Trophoblast cell (in vitro differentiated cells and primary cell): ENCODE measurements around the gene DOLK.

Experiments
- DNase-seq, 2 donors: peaks; one replicate each; pipeline ENCODE4 v3.0.0-alpha.2; 2016
- H2AFZ ChIP-seq: 2 replicates; pipeline ENCODE4 v1.6.1; 2013; ENCODE audit warnings: low read length, moderate library complexity, mild to moderate bottlenecking; ENCODE audit not compliant: insufficient read depth, poor library complexity
- H2AK5ac ChIP-seq: 2 replicates; pipeline ENCODE4 v1.6.1; 2013; ENCODE audit warnings: mild to moderate bottlenecking, low read length
- H2BK120ac ChIP-seq: 2 replicates; pipeline ENCODE4 v1.6.1; 2013; ENCODE audit warnings: low read length, mild to moderate bottlenecking, moderate library complexity; ENCODE audit not compliant: insufficient read depth, poor library complexity
- H2BK12ac ChIP-seq: 2 replicates; pipeline ENCODE4 v1.6.1; 2013; ENCODE audit warnings: mild to moderate bottlenecking, low read length, moderate library complexity
- H2BK5ac ChIP-seq: 2 replicates; pipeline ENCODE4 v1.6.1; 2013; ENCODE audit warnings: low read length, low read depth, moderate library complexity, mild to moderate bottlenecking; ENCODE audit not compliant: poor library complexity
- H3K14ac ChIP-seq: 2 replicates; pipeline ENCODE4 v1.6.1; 2013; ENCODE audit warnings: mild to moderate bottlenecking, low read length
- H3K18ac ChIP-seq: 2 replicates; pipeline ENCODE4 v1.6.1; 2013; ENCODE audit warnings: mild to moderate bottlenecking, low read length
- H3K23ac ChIP-seq: 2 replicates; pipeline ENCODE4 v1.6.1; 2013; ENCODE audit warnings: low read length
- H3K27ac ChIP-seq: 2 replicates; pipeline ENCODE4 v1.5.1; 2013; ENCODE audit warnings: low read depth, mild to moderate bottlenecking, inconsistent platforms, low read length, moderate library complexity
- H3K27me3 ChIP-seq: 2 replicates; pipeline ENCODE4 v1.6.1; 2013; ENCODE audit warnings: inconsistent platforms, mild to moderate bottlenecking, low read length, moderate library complexity; ENCODE audit not compliant: insufficient read depth
- H3K36me3 ChIP-seq, 2 experiments: 1 replicate in 1 of 2; 2 replicates in 1 of 2; pipeline ENCODE4 v1.6.1; 2013; ENCODE audit warnings: low read length in 2 of 2, mild to moderate bottlenecking in 2 of 2, moderate library complexity in 1 of 2; ENCODE audit not compliant: insufficient read depth in 2 of 2, control insufficient read depth in 1 of 2
- H3K4ac ChIP-seq: 2 replicates; pipeline ENCODE4 v1.6.1; 2013; ENCODE audit warnings: low read depth, mild to moderate bottlenecking, low read length, moderate library complexity
- H3K4me1 ChIP-seq, 2 experiments: 1 replicate in 1 of 2; 2 replicates in 1 of 2; pipeline ENCODE4 v1.6.1; 2013; ENCODE audit warnings: low read length in 2 of 2, mild to moderate bottlenecking in 2 of 2, moderate library complexity in 1 of 2; ENCODE audit not compliant: insufficient read depth in 2 of 2, control insufficient read depth in 1 of 2
- H3K4me2 ChIP-seq: 2 replicates; pipeline ENCODE4 v1.6.1; 2013; ENCODE audit warnings: inconsistent platforms, mild to moderate bottlenecking, low read length, moderate library complexity
- H3K4me3 ChIP-seq: 2 replicates; pipeline ENCODE4 v1.5.1; 2013; ENCODE audit warnings: mild to moderate bottlenecking, low read depth, low read length, inconsistent platforms
- H3K79me1 ChIP-seq: one replicate; pipeline ENCODE4 v1.6.1; 2013; ENCODE audit warnings: low read length
- H3K79me2 ChIP-seq: 2 replicates; pipeline ENCODE4 v1.6.1; 2013; ENCODE audit warnings: low read length, mild to moderate bottlenecking; ENCODE audit not compliant: control insufficient read depth, insufficient read depth, poor library complexity
- H3K9ac ChIP-seq: 2 replicates; pipeline ENCODE4 v1.6.1; 2013; ENCODE audit warnings: mild to moderate bottlenecking, low read length
- H3K9me3 ChIP-seq: 2 replicates; pipeline ENCODE4 v1.6.1; 2013; ENCODE audit warnings: low read depth, mild to moderate bottlenecking, control low read depth, inconsistent platforms, low read length; ENCODE audit not compliant: insufficient read depth
- H4K12ac ChIP-seq: 2 replicates; pipeline ENCODE4 v1.6.1; 2013; ENCODE audit warnings: low read depth, mild to moderate bottlenecking, low read length, moderate library complexity
- H4K8ac ChIP-seq: 2 replicates; pipeline ENCODE4 v1.6.1; 2013; ENCODE audit warnings: low read depth, mild to moderate bottlenecking, low read length, moderate library complexity
- H4K91ac ChIP-seq: one replicate; pipeline ENCODE4 v1.6.1; 2013; ENCODE audit warnings: low read depth, mild to moderate bottlenecking, low read length, moderate library complexity
- WGBS: extraction: QIAGEN DNeasy Blood & Tissue Kit; methylation state at CpG from one replicate; pipeline ENCODE4 v1.1.7; 2013; ENCODE audit warnings: missing lambda C conversion rate; ENCODE audit not compliant: insufficient read length, insufficient coverage; ENCODE audit errors: extremely low coverage; 5-methylcytosine and 5-hydroxymethylcytosine counted together

DOLK gene

DNA sequence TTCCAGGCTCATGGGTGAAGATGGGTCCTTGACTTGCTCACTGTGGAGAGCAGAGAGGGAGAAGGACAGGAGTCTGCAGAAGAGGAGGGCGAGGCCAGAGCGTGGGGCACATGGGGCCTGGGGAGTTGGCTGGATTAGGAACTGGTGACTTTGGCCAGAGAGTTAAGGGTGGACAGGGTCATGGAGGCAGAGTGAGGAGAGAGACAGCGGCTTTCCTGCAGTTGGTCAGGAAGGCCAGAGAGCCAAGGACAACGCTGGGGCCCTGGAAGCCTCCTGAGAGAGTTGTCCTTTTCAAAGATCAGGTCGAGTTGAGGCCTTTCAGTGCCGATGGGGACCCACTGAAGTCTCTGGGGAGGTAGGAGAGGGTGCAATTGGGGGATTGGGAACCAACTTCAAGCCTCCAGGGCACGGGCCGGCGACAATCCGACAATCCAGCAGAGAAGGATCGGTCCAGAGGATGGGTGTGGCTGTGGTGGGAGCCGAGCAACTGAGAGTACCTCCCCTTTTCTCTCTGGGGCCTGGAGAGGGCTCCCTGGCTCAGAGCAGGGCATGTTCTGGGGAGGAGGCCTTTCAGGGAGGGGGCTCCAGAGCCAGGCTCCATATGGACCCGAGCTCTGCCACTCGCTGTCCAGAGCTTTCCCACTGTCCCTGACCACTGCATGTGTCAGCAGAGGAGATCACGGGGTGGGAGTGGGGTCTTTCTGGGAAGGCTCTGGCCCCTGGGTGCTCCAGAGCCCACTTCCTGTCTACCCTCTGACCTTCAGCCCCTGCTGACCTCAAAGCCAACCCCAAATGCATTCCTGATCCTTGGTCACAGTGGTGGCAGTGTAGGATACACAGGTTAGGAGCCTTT lies 34.1 kb downstream of the DOLK start:
- peak overlapping the region; percentile 22 for H3K14ac ChIP-seq
- H3K27me3 ChIP-seq: no peaks in the 10 kb centered on the region
- peak overlapping the region; percentile 32 for H2BK120ac ChIP-seq
- H4K8ac ChIP-seq: peak overlapping the region; percentile 24
- peaks cover 27 to 35% of the 10 kb centered on the region in 2 experiments for H3K4me1 ChIP-seq
- peaks cover 71 to 73% of the 10 kb centered on the region in 2 experiments for H3K36me3 ChIP-seq
- no peak overlapping the region for H3K4me2 ChIP-seq
- WGBS: no CpG with 5 or more reads among the region's 15 CpGs
- H4K12ac ChIP-seq: peak overlapping the region; percentile 37
- H3K18ac ChIP-seq: peak overlapping the region; percentile 62
- peaks cover 15% of the 10 kb centered on the region for H3K79me1 ChIP-seq
- H3K23ac ChIP-seq: no peak overlapping the region
- peak overlapping the region; percentile 39 for H2AK5ac ChIP-seq
- no peak overlapping the region for H3K9ac ChIP-seq
- H3K27ac ChIP-seq: peak overlapping the region; percentile 9
- peaks cover 4% of the 10 kb centered on the region for H3K9me3 ChIP-seq
- peaks cover 6% of the 10 kb centered on the region for H3K79me2 ChIP-seq
- H3K4me3 ChIP-seq: no peak overlapping the region
- DNase-seq: no peak
- peak overlapping the region; percentile 82 for H2BK12ac ChIP-seq
- peak overlapping the region; percentile 65 for H4K91ac ChIP-seq
- peak overlapping the region; percentile 39 for H3K4ac ChIP-seq
- peak overlapping the region; percentile 12 for H2BK5ac ChIP-seq
- H2AFZ ChIP-seq: peak overlapping the region; percentile 23

DNA sequence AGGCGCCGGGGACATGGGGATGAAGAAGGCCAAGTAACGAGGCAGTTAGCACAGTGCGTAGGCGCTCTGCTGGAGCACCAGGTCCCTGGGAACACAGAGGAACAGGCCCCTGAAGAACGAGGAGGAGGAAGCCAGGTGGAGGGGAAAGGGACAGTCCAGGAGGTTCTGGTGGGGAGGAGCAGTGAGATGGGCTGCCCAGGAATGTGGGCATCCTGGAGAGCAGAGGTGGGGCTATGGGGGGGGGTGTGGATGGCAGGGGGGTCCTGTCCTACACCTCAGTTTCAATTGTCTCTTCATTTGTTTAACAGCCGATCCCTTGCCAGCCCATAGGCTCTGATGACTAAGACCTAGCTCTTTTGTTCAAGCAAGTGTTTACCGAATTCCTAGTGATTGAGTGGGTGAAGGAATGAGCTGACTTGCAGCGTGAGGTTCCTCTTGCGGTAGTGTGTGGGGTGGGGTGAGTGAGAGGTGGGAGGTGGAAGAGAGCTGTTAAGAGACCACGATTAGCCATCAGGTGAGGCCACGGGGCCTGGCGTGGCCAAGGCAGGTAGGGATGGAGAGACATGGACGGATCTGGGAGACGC lies 35.0 kb downstream of the DOLK start:
- Histone ChIP-seq H3K4me2 (no peak overlapping the region), H3K18ac (peak overlapping the region; percentile 81), H3K23ac (no peak overlapping the region), H2BK12ac (peak overlapping the region; percentile 12), H3K4ac (peak overlapping the region; percentile 39), H4K91ac (peak overlapping the region; percentile 65), H2BK5ac (peak overlapping the region; percentile 62), H3K4me1 (peaks cover 27 to 35% of the 10 kb centered on the region in 2 experiments), H3K4me3 (no peak overlapping the region), H3K9me3 (peaks cover 7% of the 10 kb centered on the region), H3K27ac (peak overlapping the region; percentile 68), H3K27me3 (no peaks in the 10 kb centered on the region), H4K8ac (peak overlapping the region; percentile 31), H2BK120ac (peak overlapping the region; percentile 82), H3K14ac (peak overlapping the region; percentile 73), H3K9ac (no peak overlapping the region), H2AFZ (peak overlapping the region; percentile 12), H3K79me1 (peaks cover 15% of the 10 kb centered on the region), H4K12ac (no peak overlapping the region), H2AK5ac (peak overlapping the region; percentile 57), H3K36me3 (peaks cover 72 to 73% of the 10 kb centered on the region in 2 experiments), H3K79me2 (peaks cover 6% of the 10 kb centered on the region)
- peak in 1 of 2 donors; percentile 29 for DNase-seq
- no CpG with 5 or more reads among the region's 15 CpGs for WGBS

DNA sequence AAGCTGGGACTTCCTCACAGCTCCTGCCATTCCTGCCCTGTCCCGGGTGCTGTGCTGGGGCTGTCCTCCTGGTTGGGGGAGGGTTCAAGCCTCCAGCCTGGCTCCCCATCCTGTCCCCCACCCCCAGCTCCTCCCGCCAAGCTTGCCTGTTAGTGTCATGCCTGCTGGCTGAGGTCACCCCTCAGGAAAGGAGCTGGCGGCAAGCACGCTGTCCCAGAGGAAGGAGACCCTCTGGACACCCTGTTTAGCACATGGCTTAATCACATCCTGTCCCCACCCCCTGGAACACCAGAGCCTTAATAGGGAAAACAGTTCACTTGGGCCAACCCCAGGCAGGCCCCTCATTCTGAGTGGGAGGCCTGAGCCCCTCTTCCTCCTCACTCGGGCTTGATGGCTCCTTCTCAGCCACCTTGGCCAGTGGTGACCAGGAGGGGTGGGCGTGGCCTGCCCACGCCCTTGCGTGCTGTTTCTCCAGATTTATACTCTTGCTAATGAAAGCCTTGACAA lies 35.8 kb downstream of the DOLK start:
- no peaks in the 10 kb centered on the region for H3K27me3 ChIP-seq
- no peak overlapping the region for H3K4me3 ChIP-seq
- no CpG with 5 or more reads among the region's 8 CpGs for WGBS
- no peak overlapping the region for H3K4ac ChIP-seq
- H3K4me1 ChIP-seq: peaks cover 29 to 40% of the 10 kb centered on the region in 2 experiments
- no peak overlapping the region for H3K23ac ChIP-seq
- no peak overlapping the region for H3K9ac ChIP-seq
- H3K27ac ChIP-seq: peak overlapping the region; percentile 68
- H4K91ac ChIP-seq: peak overlapping the region; percentile 65
- no peak overlapping the region for H2AK5ac ChIP-seq
- H3K36me3 ChIP-seq: peaks cover 70 to 73% of the 10 kb centered on the region in 2 experiments
- H4K8ac ChIP-seq: peak overlapping the region; percentile 41
- peaks cover 15% of the 10 kb centered on the region for H3K79me1 ChIP-seq
- peak overlapping the region; percentile 82 for H2BK120ac ChIP-seq
- H2AFZ ChIP-seq: no peak overlapping the region
- peaks cover 7% of the 10 kb centered on the region for H3K9me3 ChIP-seq
- peaks cover 6% of the 10 kb centered on the region for H3K79me2 ChIP-seq
- H3K14ac ChIP-seq: peak overlapping the region; percentile 26
- no peak overlapping the region for H4K12ac ChIP-seq
- H2BK12ac ChIP-seq: peak overlapping the region; percentile 47
- peak overlapping the region; percentile 54 for H3K18ac ChIP-seq
- H2BK5ac ChIP-seq: peak overlapping the region; percentile 62
- H3K4me2 ChIP-seq: peak overlapping the region; percentile 17
- DNase-seq: no peak

DNA sequence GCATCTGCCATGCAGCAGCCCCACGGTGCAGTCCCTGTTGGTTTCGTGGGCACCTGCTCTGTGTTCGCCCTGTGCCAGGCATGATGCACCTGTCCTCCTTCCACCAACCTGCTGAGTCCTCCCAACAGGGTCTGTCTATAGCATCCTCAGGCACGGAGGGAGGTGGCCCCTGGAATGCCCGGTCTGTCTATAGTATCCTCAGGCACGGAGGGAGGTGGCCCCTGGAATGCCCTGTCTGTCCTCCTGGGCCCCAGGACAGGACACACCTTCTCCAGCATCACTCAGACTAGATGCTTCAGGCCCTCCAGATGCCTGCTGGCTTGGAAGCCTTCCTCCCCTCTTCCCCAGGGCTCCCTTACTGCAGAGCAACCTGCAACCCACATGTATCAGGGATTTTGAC lies 36.5 kb downstream of the DOLK start:
- H3K79me1 ChIP-seq: peaks cover 15% of the 10 kb centered on the region
- H3K27ac ChIP-seq: peak overlapping the region; percentile 48
- H4K12ac ChIP-seq: no peak overlapping the region
- no peak overlapping the region for H3K4me3 ChIP-seq
- H4K91ac ChIP-seq: peak overlapping the region; percentile 21
- H3K18ac ChIP-seq: peak overlapping the region; percentile 34
- peaks cover 6% of the 10 kb centered on the region for H3K79me2 ChIP-seq
- H2BK5ac ChIP-seq: peak overlapping the region; percentile 48
- no peak overlapping the region for H3K9ac ChIP-seq
- peak overlapping the region; percentile 8 for H3K4ac ChIP-seq
- H3K14ac ChIP-seq: no peak overlapping the region
- no peak overlapping the region for H2BK12ac ChIP-seq
- DNase-seq: no peak
- no CpG with 5 or more reads among the region's 6 CpGs for WGBS
- no peak overlapping the region for H2BK120ac ChIP-seq
- no peak overlapping the region for H4K8ac ChIP-seq
- peaks cover 29 to 37% of the 10 kb centered on the region in 2 experiments for H3K4me1 ChIP-seq
- no peaks in the 10 kb centered on the region for H3K27me3 ChIP-seq
- H3K36me3 ChIP-seq: peaks cover 63 to 66% of the 10 kb centered on the region in 2 experiments
- H3K4me2 ChIP-seq: no peak overlapping the region
- H3K23ac ChIP-seq: no peak overlapping the region
- no peak overlapping the region for H2AFZ ChIP-seq
- no peak overlapping the region for H2AK5ac ChIP-seq
- H3K9me3 ChIP-seq: peaks cover 7% of the 10 kb centered on the region
